Activated naive CD4-positive, alpha-beta T cell treated with anti-CD3 and anti-CD28 coated beads, Interleukin-2, amount 50 U/mL, for 16 hours (primary cell): ENCODE results near the gene RHOBTB1.
"Not testable (repeated sequence)": the region's sequence is repeated elsewhere in the genome, so short reads cannot be mapped to it uniquely, and the experiment has no call there.

ENCODE experiments used
- DNase-seq: peaks from one replicate; pipeline ENCODE4 v3.0.0-alpha.2; 2020

RHOBTB1 gene

GRCh38 chr10:60937784-60938654 lies 6.0 kb downstream of the RHOBTB1 start:
- no peak for DNase-seq

GRCh38 chr10:60937022-60937421 lies 7.0 kb downstream of the RHOBTB1 start:
- no peak for DNase-seq

GRCh38 chr10:60934215-60935175 lies 9.5 kb downstream of the RHOBTB1 start:
- DNase-seq: no peak

- no peak for DNase-seq
Observed at GRCh38 chr10:60932756-60933155, 11.2 kb downstream of the RHOBTB1 start.

- no peak for DNase-seq
Observed at GRCh38 chr10:60930237-60930636, 13.7 kb downstream of the RHOBTB1 start.

GRCh38 chr10:60921633-60922032 lies 22.4 kb downstream of the RHOBTB1 start:
- no peak for DNase-seq

GRCh38 chr10:60920479-60920878 lies 23.5 kb downstream of the RHOBTB1 start:
- DNase-seq: no peak

- no peak for DNase-seq
Observed at GRCh38 chr10:60919551-60919950, 24.4 kb downstream of the RHOBTB1 start.

- no peak for DNase-seq
Observed at GRCh38 chr10:60917331-60918280, 26.4 kb downstream of the RHOBTB1 start.

GRCh38 chr10:60916025-60916424 lies 28.0 kb downstream of the RHOBTB1 start:
- DNase-seq: no peak

- no peak for DNase-seq
Observed at GRCh38 chr10:60914690-60915141, 29.3 kb downstream of the RHOBTB1 start.

GRCh38 chr10:60913657-60914056 lies 30.3 kb downstream of the RHOBTB1 start:
- DNase-seq: no peak

GRCh38 chr10:60913071-60913470 lies 30.9 kb downstream of the RHOBTB1 start:
- no peak for DNase-seq

GRCh38 chr10:60911715-60912114 lies 32.3 kb downstream of the RHOBTB1 start:
- no peak for DNase-seq

- no peak for DNase-seq
Observed at GRCh38 chr10:60911216-60911615, 32.8 kb downstream of the RHOBTB1 start.

- DNase-seq: no peak
Observed at GRCh38 chr10:60910543-60910942, 33.4 kb downstream of the RHOBTB1 start.

GRCh38 chr10:60908896-60909295 lies 35.1 kb downstream of the RHOBTB1 start:
- no peak for DNase-seq

GRCh38 chr10:60908031-60908430 lies 36.0 kb downstream of the RHOBTB1 start:
- no peak for DNase-seq

- no peak for DNase-seq
Observed at GRCh38 chr10:60907236-60907635, 36.7 kb downstream of the RHOBTB1 start.

- not testable (repeated sequence) for DNase-seq
Observed at GRCh38 chr10:60906825-60907224, 37.2 kb downstream of the RHOBTB1 start.

GRCh38 chr10:60906411-60906810 lies 37.6 kb downstream of the RHOBTB1 start:
- no peak for DNase-seq

GRCh38 chr10:60905580-60905979 lies 38.4 kb downstream of the RHOBTB1 start:
- DNase-seq: no peak
